Neuronal stem cell (in vitro differentiated cells): ENCODE measurements around the gene OSCP1.

Experiments
- DNase-seq: peaks from one replicate; pipeline ENCODE4 v3.0.0-alpha.2; 2013; ENCODE audit warnings: low spot score
- H2AFZ ChIP-seq: one replicate; pipeline ENCODE4 v1.6.1; 2013; ENCODE audit warnings: mild to moderate bottlenecking, low read length, inconsistent platforms
- H2AK5ac ChIP-seq: 2 replicates; pipeline ENCODE4 v1.6.1; 2013; ENCODE audit warnings: low read depth, mild to moderate bottlenecking, inconsistent platforms, low read length, moderate library complexity, mixed read lengths
- H2BK120ac ChIP-seq: 2 replicates; pipeline ENCODE4 v1.6.1; 2013; ENCODE audit warnings: low read depth, mild to moderate bottlenecking, inconsistent platforms, low read length, moderate library complexity, mixed read lengths
- H2BK12ac ChIP-seq: one replicate; pipeline ENCODE4 v1.6.1; 2013; ENCODE audit warnings: low read length, inconsistent platforms
- H2BK15ac ChIP-seq: 2 replicates; pipeline ENCODE4 v1.6.1; 2013; ENCODE audit warnings: mild to moderate bottlenecking, low read length, inconsistent platforms, mixed read lengths
- H2BK5ac ChIP-seq: one replicate; pipeline ENCODE4 v1.6.1; 2013; ENCODE audit warnings: inconsistent platforms, mild to moderate bottlenecking, low read length, moderate library complexity
- H3K14ac ChIP-seq: one replicate; pipeline ENCODE4 v1.6.1; 2013; ENCODE audit warnings: low read length, inconsistent platforms
- H3K18ac ChIP-seq: 2 replicates; pipeline ENCODE4 v1.6.1; 2013; ENCODE audit warnings: low read length, inconsistent platforms
- H3K23ac ChIP-seq: 2 replicates; pipeline ENCODE4 v1.6.1; 2013; ENCODE audit warnings: low read depth, mild to moderate bottlenecking, mixed read lengths, low read length, inconsistent platforms; ENCODE audit not compliant: poor library complexity
- H3K27ac ChIP-seq: replicated peaks from 3 replicates; pipeline ENCODE4 v1.5.1; 2013; ENCODE audit warnings: low read length, inconsistent platforms
- H3K27me3 ChIP-seq, 3 experiments: 2 replicates each; pipeline ENCODE4 v1.6.1; 2013; ENCODE audit warnings: low read length in 3 of 3, mild to moderate bottlenecking in 2 of 3, inconsistent platforms in 1 of 3, low read depth in 1 of 3, mixed read lengths in 1 of 3, moderate library complexity in 1 of 3; ENCODE audit not compliant: control insufficient read depth in 3 of 3, insufficient read depth in 3 of 3
- H3K36me3 ChIP-seq, 2 donors: replicated peaks in 1 of 2; 2 replicates each; pipeline ENCODE4 v1.6.1; 2013; ENCODE audit warnings: low read length in 2 of 2; ENCODE audit not compliant: control insufficient read depth in 2 of 2, insufficient read depth in 2 of 2
- H3K4ac ChIP-seq: 2 replicates; pipeline ENCODE4 v1.6.1; 2013; ENCODE audit warnings: inconsistent platforms, mild to moderate bottlenecking, low read length, moderate library complexity
- H3K4me1 ChIP-seq, 2 donors: 1 replicate in 1 of 2; 2 replicates in 1 of 2; pipeline ENCODE4 v1.6.1; 2013; ENCODE audit warnings: low read length in 2 of 2, low read depth in 1 of 2; ENCODE audit not compliant: control insufficient read depth in 2 of 2, insufficient read depth in 1 of 2
- H3K4me2 ChIP-seq: one replicate; pipeline ENCODE4 v1.6.1; 2013; ENCODE audit warnings: mild to moderate bottlenecking, low read length, inconsistent platforms; ENCODE audit not compliant: insufficient read depth, poor library complexity, severe bottlenecking
- H3K4me3 ChIP-seq, 2 donors: 2 replicates each; pipeline ENCODE4 v1.5.1; 2013; ENCODE audit warnings: low read length in 2 of 2, mild to moderate bottlenecking in 2 of 2, inconsistent platforms in 1 of 2, moderate library complexity in 1 of 2
- H3K79me1 ChIP-seq: one replicate; pipeline ENCODE4 v1.6.1; 2013; ENCODE audit warnings: low read depth, mild to moderate bottlenecking, inconsistent platforms, low read length, moderate library complexity
- H3K9ac ChIP-seq: one replicate; pipeline ENCODE4 v1.6.1; 2013; ENCODE audit warnings: mild to moderate bottlenecking, low read depth, low read length, inconsistent platforms; ENCODE audit not compliant: poor library complexity
- H3K9me3 ChIP-seq, 2 donors: replicated peaks in 1 of 2; 2 replicates each; pipeline versions ENCODE3 to v1.6.1; 2013; ENCODE audit warnings: low read length in 2 of 2, mild to moderate bottlenecking in 2 of 2, inconsistent platforms in 1 of 2, low read depth in 1 of 2, mixed read lengths in 1 of 2, moderate library complexity in 1 of 2; ENCODE audit not compliant: control insufficient read depth in 2 of 2, insufficient read depth in 1 of 2
- H4K8ac ChIP-seq: one replicate; pipeline ENCODE4 v1.6.1; 2013; ENCODE audit warnings: low read depth, mild to moderate bottlenecking, inconsistent platforms, low read length, moderate library complexity
- H4K91ac ChIP-seq: one replicate; pipeline ENCODE4 v1.6.1; 2013; ENCODE audit warnings: low read length, low read depth, mild to moderate bottlenecking, inconsistent platforms; ENCODE audit not compliant: poor library complexity
- WGBS, 2 donors: extraction: QIAGEN DNeasy Blood & Tissue Kit; methylation state at CpG; one replicate each; pipeline ENCODE4 v1.1.7; 2013; ENCODE audit warnings: missing lambda C conversion rate in 2 of 2, mixed read lengths in 1 of 2; ENCODE audit not compliant: insufficient read length in 2 of 2, insufficient replicate concordance in 1 of 2; ENCODE audit errors: extremely low coverage in 2 of 2; 5-methylcytosine and 5-hydroxymethylcytosine counted together

Gene OSCP1

DNA sequence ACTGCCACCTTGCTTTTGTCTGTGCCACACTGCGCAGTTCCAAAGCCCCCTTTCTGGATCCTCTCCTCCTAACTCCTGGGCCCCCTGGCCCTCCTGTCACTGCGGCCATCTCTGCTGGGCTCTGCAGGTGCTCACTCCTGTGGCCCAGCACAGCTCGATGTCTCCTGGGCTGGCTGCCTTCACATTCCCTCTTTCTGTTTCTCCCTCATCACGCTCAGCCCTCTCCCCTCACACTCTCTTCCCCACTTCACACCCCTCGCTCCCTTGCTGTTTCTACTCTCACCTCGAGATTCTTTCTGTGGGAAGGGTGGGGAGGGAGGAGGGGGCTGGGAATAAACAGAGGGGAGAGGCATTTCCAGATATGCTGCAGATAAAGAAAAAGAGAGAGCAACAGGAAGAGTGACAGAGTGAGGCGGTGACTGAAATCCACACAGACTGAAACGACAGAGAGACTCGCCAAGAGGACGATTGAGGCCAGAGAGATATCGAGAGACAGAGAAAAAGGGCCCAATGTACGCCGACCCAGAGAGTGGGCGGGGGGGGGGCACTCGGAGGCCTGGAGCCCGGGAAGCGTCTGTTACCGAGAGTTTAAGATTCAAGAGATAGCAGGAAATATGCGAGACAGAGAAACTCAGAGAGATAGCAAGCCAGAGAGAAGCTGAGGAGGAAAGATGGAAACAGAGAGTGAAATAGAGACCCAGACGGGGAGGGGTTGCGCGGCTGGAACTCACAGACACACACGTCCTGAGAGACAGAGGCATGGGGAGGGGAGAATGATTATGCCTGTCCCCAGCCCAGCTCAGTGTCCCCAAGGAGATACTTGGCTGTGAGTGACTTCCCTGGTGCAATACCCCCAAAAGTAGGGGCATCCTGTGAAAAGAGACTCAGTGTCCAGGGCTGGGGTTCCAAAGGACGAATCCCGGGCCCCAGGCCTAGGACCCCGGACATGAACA is 31.8 kb upstream of the OSCP1 start:
- no peak overlapping the region for H3K9ac ChIP-seq
- no peak for DNase-seq
- H3K4me3 ChIP-seq, result no peak overlapping the region
- no peak overlapping the region for H2BK5ac ChIP-seq
- H3K27ac ChIP-seq, result no peak overlapping the region
- H2BK120ac ChIP-seq, result peak overlapping the region; percentile 64
- H2BK12ac ChIP-seq, result no peak overlapping the region
- H2AFZ ChIP-seq, result peak overlapping the region; percentile 80
- no peak overlapping the region for H4K8ac ChIP-seq
- H3K27me3 ChIP-seq, result peaks cover 0 to 20% (median 0%) of the 10 kb centered on the region in 3 experiments
- 100% methylated on average over 1 of the region's 26 CpGs; no CpG with 5 or more reads in 1 of the 2 donors for WGBS, 2 donors
- no peaks in the 10 kb centered on the region for H3K9me3 ChIP-seq
- H3K18ac ChIP-seq, result peak overlapping the region; percentile 93
- H2AK5ac ChIP-seq, result no peak overlapping the region
- no peak overlapping the region for H3K4ac ChIP-seq
- H2BK15ac ChIP-seq, result no peak overlapping the region
- peaks cover 5 to 14% of the 10 kb centered on the region in 2 donors for H3K4me1 ChIP-seq
- no peaks in the 10 kb centered on the region for H3K36me3 ChIP-seq
- H3K4me2 ChIP-seq, result no peak overlapping the region
- H3K79me1 ChIP-seq, result no peaks in the 10 kb centered on the region
- no peak overlapping the region for H3K14ac ChIP-seq
- H4K91ac ChIP-seq, result peak overlapping the region; percentile 57
- peak overlapping the region; percentile 12 for H3K23ac ChIP-seq

GRCh38 chr1:36481091-36481490 is 30.8 kb upstream of the OSCP1 start:
- Histone ChIP-seq H3K36me3 (no peaks in the 10 kb centered on the region), H2BK5ac (no peak overlapping the region), H2BK15ac (peak overlapping the region; percentile 12), H2AK5ac (peak overlapping the region; percentile 20), H4K91ac (no peak overlapping the region), H3K4me1 (peaks cover 7 to 12% of the 10 kb centered on the region in 2 donors), H3K4ac (no peak overlapping the region), H3K18ac (no peak overlapping the region), H3K9me3 (no peaks in the 10 kb centered on the region), H2BK12ac (no peak overlapping the region), H3K9ac (no peak overlapping the region), H3K27me3 (peaks cover 0 to 20% (median 0%) of the 10 kb centered on the region in 3 experiments), H3K4me2 (no peak overlapping the region), H3K14ac (no peak overlapping the region), H3K27ac (no peak overlapping the region), H3K4me3 (no peak overlapping the region), H4K8ac (no peak overlapping the region), H3K79me1 (no peaks in the 10 kb centered on the region), H3K23ac (no peak overlapping the region), H2AFZ (no peak overlapping the region), H2BK120ac (no peak overlapping the region)
- no peak for DNase-seq
- no CpG with 5 or more reads among the region's 6 CpGs for WGBS, 2 donors

- Histone ChIP-seq H3K79me1 (no peaks in the 10 kb centered on the region), H3K4ac (no peak overlapping the region), H3K9ac (no peak overlapping the region), H2BK120ac (no peak overlapping the region), H3K23ac (peak overlapping the region; percentile 62), H3K9me3 (no peaks in the 10 kb centered on the region), H3K4me3 (no peak overlapping the region), H3K4me2 (no peak overlapping the region), H3K18ac (peak overlapping the region; percentile 27), H2AFZ (no peak overlapping the region), H2BK5ac (no peak overlapping the region), H3K4me1 (peaks cover 7 to 10% of the 10 kb centered on the region in 2 donors), H2BK15ac (peak overlapping the region; percentile 52), H3K36me3 (no peaks in the 10 kb centered on the region), H2BK12ac (no peak overlapping the region), H4K8ac (no peak overlapping the region), H2AK5ac (peak overlapping the region; percentile 33), H3K27ac (no peak overlapping the region), H3K14ac (no peak overlapping the region), H4K91ac (no peak overlapping the region), H3K27me3 (peaks cover 0 to 17% (median 0%) of the 10 kb centered on the region in 3 experiments)
- no peak for DNase-seq
- no CpG with 5 or more reads among the region's 2 CpGs for WGBS, 2 donors
These were observed 29.9 kb upstream of the OSCP1 start for GRCh38 chr1:36480161-36480560.

DNA sequence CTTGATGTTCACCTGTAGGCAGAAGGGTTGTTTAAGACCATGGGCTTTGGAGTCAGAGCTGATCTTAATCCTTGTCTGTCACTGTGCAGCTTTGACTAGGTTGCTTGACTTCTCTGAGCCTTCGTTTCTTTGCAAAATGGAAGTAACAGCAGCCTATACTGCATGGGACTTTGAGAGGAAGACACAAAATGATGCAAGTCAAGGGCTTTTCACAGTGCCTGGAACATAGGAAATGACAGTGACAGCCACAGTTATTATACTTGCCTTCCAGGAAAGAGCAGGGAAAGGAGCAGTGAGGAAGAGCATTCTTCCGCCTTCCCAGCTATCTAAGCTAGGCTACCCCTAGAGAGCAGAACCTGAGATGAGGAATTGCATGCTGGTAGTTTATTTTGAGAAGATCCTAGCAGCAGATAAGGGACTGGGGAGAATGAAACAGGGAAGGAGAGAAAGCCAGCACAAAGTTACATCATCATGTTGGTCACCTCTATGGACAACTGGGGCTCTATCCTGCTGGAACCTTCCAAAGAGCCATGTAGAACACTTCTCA is 29.3 kb upstream of the OSCP1 start:
- peaks cover 0 to 17% (median 0%) of the 10 kb centered on the region in 3 experiments for H3K27me3 ChIP-seq
- WGBS, 2 donors, result no CpG with 5 or more reads among the region's 2 CpGs
- H3K4me3 ChIP-seq, result no peak overlapping the region

More for the DNA sequence above, 29.3 kb upstream of the OSCP1 start:
- no peak overlapping the region for H3K18ac ChIP-seq
- no peaks in the 10 kb centered on the region for H3K36me3 ChIP-seq
- no peak overlapping the region for H3K27ac ChIP-seq
- H2BK5ac ChIP-seq, result no peak overlapping the region
- no peaks in the 10 kb centered on the region for H3K9me3 ChIP-seq
- no peak overlapping the region for H3K23ac ChIP-seq
- H3K4ac ChIP-seq, result no peak overlapping the region
- no peak overlapping the region for H2AFZ ChIP-seq
- peaks cover 7 to 10% of the 10 kb centered on the region in 2 donors for H3K4me1 ChIP-seq
- H2AK5ac ChIP-seq, result no peak overlapping the region
- no peak for DNase-seq
- H2BK15ac ChIP-seq, result no peak overlapping the region
- H4K91ac ChIP-seq, result no peak overlapping the region
- H3K79me1 ChIP-seq, result no peaks in the 10 kb centered on the region
- no peak overlapping the region for H3K14ac ChIP-seq
- H4K8ac ChIP-seq, result no peak overlapping the region
- no peak overlapping the region for H2BK12ac ChIP-seq
- H3K9ac ChIP-seq, result no peak overlapping the region
- no peak overlapping the region for H2BK120ac ChIP-seq
- no peak overlapping the region for H3K4me2 ChIP-seq
